HG03025 (cell line): ENCODE measurements around the gene SNN.

ENCODE experiments used
- ATAC-seq: cut with Tn5 transposase; IDR thresholded peaks from one replicate; pipeline ENCODE4 v1.9.1; 2021; ENCODE audit warnings: mild to moderate bottlenecking, moderate library complexity; ENCODE audit not compliant: unreplicated experiment, low FRiP score

The SNN gene

GRCh38 chr16:11696266-11697012, 28.2 kb downstream of the SNN start:
- no peak for ATAC-seq

GRCh38 chr16:11697319-11697718, 29.1 kb downstream of the SNN start:
- ATAC-seq: no peak

- ATAC-seq: no peak
These were observed 30.0 kb downstream of the SNN start for GRCh38 chr16:11698271-11698689.

- ATAC-seq: no peak
These were observed 31.1 kb downstream of the SNN start for GRCh38 chr16:11699234-11699894.

- ATAC-seq: no peak
These were observed 32.2 kb downstream of the SNN start for GRCh38 chr16:11700264-11701029.

GRCh38 chr16:11705311-11706025, 37.2 kb downstream of the SNN start:
- ATAC-seq: no peak

- no peak for ATAC-seq
These were observed 38.0 kb downstream of the SNN start for GRCh38 chr16:11706180-11706742.

- no peak for ATAC-seq
These were observed 39.5 kb downstream of the SNN start for GRCh38 chr16:11707679-11708197.

GRCh38 chr16:11708421-11708820, 40.2 kb downstream of the SNN start:
- no peak for ATAC-seq

- no peak for ATAC-seq
These were observed 43.4 kb downstream of the SNN start for GRCh38 chr16:11711662-11712061.

GRCh38 chr16:11712122-11712521, 43.9 kb downstream of the SNN start:
- ATAC-seq: no peak

GRCh38 chr16:11715246-11715947, 47.1 kb downstream of the SNN start:
- ATAC-seq: no peak

- ATAC-seq: no peak
These were observed 48.1 kb downstream of the SNN start for GRCh38 chr16:11716336-11716735.

GRCh38 chr16:11717811-11718210, 49.6 kb downstream of the SNN start:
- ATAC-seq: no peak

GRCh38 chr16:11719171-11719570, 50.9 kb downstream of the SNN start:
- no peak for ATAC-seq

- no peak for ATAC-seq
These were observed 51.5 kb downstream of the SNN start for GRCh38 chr16:11719762-11720161.

- ATAC-seq: no peak
These were observed 53.7 kb downstream of the SNN start for GRCh38 chr16:11721781-11722467.

- no peak for ATAC-seq
These were observed 54.2 kb downstream of the SNN start for GRCh38 chr16:11722468-11722808.

- no peak for ATAC-seq
These were observed 57.2 kb downstream of the SNN start for GRCh38 chr16:11725457-11725856.
